Ammon's horn (tissue), 1 donor: ENCODE results near the gene NRXN2.
"Not testable (repeated sequence)": the region's sequence is repeated elsewhere in the genome, so short reads cannot be mapped to it uniquely, and the experiment has no call there.

ENCODE experiments used
- DNase-seq: peaks from one replicate; pipeline ENCODE4 v3.0.0-alpha.2; 2016; ENCODE audit warnings: low spot score

NRXN2 gene

GRCh38 chr11:64564947-64565889 is 157.8 kb downstream of the NRXN2 start:
- DNase-seq = no peak

GRCh38 chr11:64564419-64564818 is 158.6 kb downstream of the NRXN2 start:
- DNase-seq = no peak

- DNase-seq = no peak
Measured at GRCh38 chr11:64563966-64564365, 159.0 kb downstream of the NRXN2 start.

GRCh38 chr11:64562723-64563351 is 160.2 kb downstream of the NRXN2 start:
- no peak for DNase-seq

- DNase-seq = no peak
Measured at GRCh38 chr11:64561984-64562722, 160.8 kb downstream of the NRXN2 start.

- not testable (repeated sequence) for DNase-seq
Measured at GRCh38 chr11:64561429-64561828, 161.6 kb downstream of the NRXN2 start.

- no peak for DNase-seq
Measured at GRCh38 chr11:64560941-64561340, 162.1 kb downstream of the NRXN2 start.

GRCh38 chr11:64560139-64560771 is 162.7 kb downstream of the NRXN2 start:
- no peak for DNase-seq

- no peak for DNase-seq
Measured at GRCh38 chr11:64559351-64560138, 163.5 kb downstream of the NRXN2 start.

GRCh38 chr11:64558869-64559268 is 164.1 kb downstream of the NRXN2 start:
- no peak for DNase-seq

- DNase-seq = no peak
Measured at GRCh38 chr11:64558065-64558745, 164.8 kb downstream of the NRXN2 start.

GRCh38 chr11:64556721-64557250 is 166.2 kb downstream of the NRXN2 start:
- DNase-seq = no peak
